Psoas muscle (tissue), 8 donors: Measurements from ENCODE around the gene TBP. TPM values are rescaled to one million over a fixed set of nuclear protein-coding genes. Genes with fewer than 3 reads are reported as not detected.

Experiments used
- ATAC-seq, 4 donors: fragments of 200-7000 bp; cut with Tn5 transposase; one replicate each; pipeline ENCODE4 v1.9.1; 2020; ENCODE audit warnings: moderate library complexity in 3 of 4, mild to moderate bottlenecking in 2 of 4
- DNase-seq, 2 donors: peaks; one replicate each; pipeline ENCODE4 v3.0.0-alpha.2; 2020
- H3K27ac ChIP-seq: fragments of 200-600 bp; one replicate; pipeline ENCODE4 v1.8.0; 2022
- H3K27me3 ChIP-seq, 3 donors: fragments of 200-600 bp in 1 of 3; one replicate each; pipeline versions ENCODE4 v1.6.1 to v1.8.0; 2013 to 2022; ENCODE audit warnings: low read length in 2 of 3, mild to moderate bottlenecking in 2 of 3, moderate library complexity in 1 of 3; ENCODE audit not compliant: insufficient read depth in 3 of 3
- H3K36me3 ChIP-seq, 2 donors: fragments of 200-600 bp in 1 of 2; one replicate each; pipeline versions ENCODE4 v1.6.1 to v1.8.0; 2013 to 2022; ENCODE audit warnings: low read depth in 1 of 2, mild to moderate bottlenecking in 1 of 2, moderate library complexity in 1 of 2; ENCODE audit not compliant: insufficient read depth in 1 of 2
- H3K4me1 ChIP-seq: fragments of 200-600 bp; one replicate; pipeline ENCODE4 v1.8.0; 2022
- H3K4me3 ChIP-seq: fragments of 200-600 bp; one replicate; pipeline ENCODE4 v1.8.0; 2022; ENCODE audit warnings: mild to moderate bottlenecking
- H3K9me3 ChIP-seq: fragments of 200-600 bp; one replicate; pipeline ENCODE4 v1.8.0; 2022
- CTCF ChIP-seq: fragments of 200-600 bp; IDR thresholded peaks from one replicate; pipeline ENCODE4 v1.8.0; 2022; ENCODE audit warnings: antibody characterized with exemption
- WGBS, 3 donors: extraction: QIAGEN DNeasy Blood & Tissue Kit; methylation state at CpG; one replicate each; pipeline versions ENCODE4 v1.1.6 to v1.1.7; 2013; 5-methylcytosine and 5-hydroxymethylcytosine counted together
- intact Hi-C, 2 donors: fragments of 100-400 bp; cut with DNase I; formaldehyde crosslinking; loops; one replicate each; pipeline versions ENCODE4 v1.11.0 to v1.14.2; 2022
- polyA plus RNA-seq, 3 donors: library from polyadenylated mRNA; stranded (reverse); fragments of 200-250 nt; gene quantifications; one replicate each; pipeline ENCODE4 v1.2.3, GENCODE V29; 2013
- total RNA-seq, 4 donors: library from RNA; stranded (reverse); fragmentation: NEBNext Ultra II Directional in 2 of 4; extraction: Animal tissue kit (Norgen Biotek cat#: 25700) in 2 of 4; gene quantifications; one replicate each; pipeline versions ENCODE4 v1.2.1 to v1.2.4, GENCODE V29; 2021 to 2023
- donor health status: healthy with polysubstance abuse.
- donor health status: DM: no; HTN: no; CAD: no; lungs with moderate emphysema.
- donor health status: Bipolar disorder and iron deficiency.
- donor health status: healthy.
- donor health status: DM: yes; HTN: yes; CAD: no.
- donor health status: DM: no; HTN: no; CAD: no.
- donor health status: DM: no; HTN: no; CAD: no.
- donor health status: DM: yes; HTN: yes; CAD: no.

The TBP gene
- total and polyA plus RNA-seq, 7 donors: 6.9 to 20.0 (median 8.3) TPM

- H3K36me3 ChIP-seq: peaks cover 12 to 89% of the 10 kb centered on the region in 2 donors
- no peak overlapping the region for H3K27ac ChIP-seq
- intact Hi-C loops: no loop called here
- H3K9me3 ChIP-seq: no peaks in the 10 kb centered on the region
- TF ChIP-seq CTCF: no peak
- no peaks in the 10 kb centered on the region for H3K27me3 ChIP-seq
- peaks cover 22% of the 10 kb centered on the region for H3K4me1 ChIP-seq
- DNase-seq: no peak
- 88 to 93% (median 89%) methylated on average over 5 of the region's 5 CpGs for WGBS, 3 donors
- ATAC-seq: peak in 2 of 4 donors; percentile 10 to 68
- no peak overlapping the region for H3K4me3 ChIP-seq
These were observed 19.2 kb upstream of the TBP start for GRCh38 chr6:170535004-170535403.

- ATAC-seq (no peak), DNase-seq (no peak)
- Histone ChIP-seq H3K36me3 (peaks cover 17 to 98% of the 10 kb centered on the region in 2 donors), H3K4me1 (peaks cover 24% of the 10 kb centered on the region), H3K27me3 (no peaks in the 10 kb centered on the region), H3K4me3 (no peak overlapping the region), H3K27ac (peak overlapping the region; percentile 56), H3K9me3 (no peaks in the 10 kb centered on the region)
- WGBS, 3 donors: 70 to 82% (median 71%) methylated on average over 5 of the region's 5 CpGs
- intact Hi-C loops: no loop called here
- no peak for TF ChIP-seq CTCF
These were observed 17.5 kb upstream of the TBP start for GRCh38 chr6:170536671-170537070.

- peaks cover 19 to 100% of the 10 kb centered on the region in 2 donors for H3K36me3 ChIP-seq
- 33 to 54% (median 44%) methylated on average over 4 of the region's 4 CpGs for WGBS, 3 donors
- H3K27ac ChIP-seq: peak overlapping the region; percentile 56
- no peak overlapping the region for H3K4me3 ChIP-seq
- ATAC-seq (peak; percentile 60 to 66 (median 66)), DNase-seq (no peak)
- H3K27me3 ChIP-seq: no peaks in the 10 kb centered on the region
- peaks cover 21% of the 10 kb centered on the region for H3K4me1 ChIP-seq
- no peaks in the 10 kb centered on the region for H3K9me3 ChIP-seq
- no peak for TF ChIP-seq CTCF
- intact Hi-C loops: no loop called here
These were observed 16.8 kb upstream of the TBP start for GRCh38 chr6:170537329-170537728.

- no peak for ATAC-seq
- H3K27me3 ChIP-seq: no peaks in the 10 kb centered on the region
- no peak overlapping the region for H3K4me3 ChIP-seq
- DNase-seq: no peak
- whole genome bisulfite sequencing, 3 donors: 89 to 92% (median 90%) methylated on average over 10 of the region's 10 CpGs
- peaks cover 20 to 100% of the 10 kb centered on the region in 2 donors for H3K36me3 ChIP-seq
- TF ChIP-seq CTCF: no peak
- peaks cover 24% of the 10 kb centered on the region for H3K4me1 ChIP-seq
- no peaks in the 10 kb centered on the region for H3K9me3 ChIP-seq
- intact Hi-C loops: no loop called here
- H3K27ac ChIP-seq: no peak overlapping the region
These were observed 12.0 kb upstream of the TBP start for GRCh38 chr6:170542031-170542719.
